Hair follicle dermal papilla cell (primary cell): ENCODE measurements around the gene CST2. TPM values are rescaled to one million over a fixed set of nuclear protein-coding genes. Genes with fewer than 3 reads are reported as not detected.

Experiments used
- total RNA-seq: library from RNA; depleted of rRNA; stranded (reverse); fragments of >200 nt; gene quantifications from 2 replicates; pipeline ENCODE4 v1.2.3, GENCODE V29; 2012

CST2 gene
- not detected in 2 replicates for total RNA-seq

GRCh38 chr20:23826541-23827021 lies at the start of gene CST2:
Gene CST2 (minus strand): TSS chr20:23826729. CDS start chr20:23826660, 69 bp downstream.

Other genes with a start within 250 kb of the CST2 start
- gene CST9, start 220.8 kb downstream of the CST2 start, total RNA-seq: not detected in 2 replicates
- 110 and 113 TPM in 2 replicates for gene CST3, start 188.8 kb downstream of the CST2 start, total RNA-seq
- gene CST4, start 137.7 kb downstream of the CST2 start, total RNA-seq: not detected in 2 replicates
- gene CST1, start 75.8 kb downstream of the CST2 start, total RNA-seq: not detected in 2 replicates
- gene CST5, start 53.0 kb upstream of the CST2 start, total RNA-seq: not detected in 2 replicates
- gene GGTLC1, start 162.1 kb upstream of the CST2 start, total RNA-seq: not detected in 2 replicates